ENCODE measurements around the gene OPN1MW.
"Not testable (repeated sequence)": the region's sequence is repeated elsewhere in the genome, so short reads cannot be mapped to it uniquely, and the experiment has no call there.

Gene OPN1MW

DNA sequence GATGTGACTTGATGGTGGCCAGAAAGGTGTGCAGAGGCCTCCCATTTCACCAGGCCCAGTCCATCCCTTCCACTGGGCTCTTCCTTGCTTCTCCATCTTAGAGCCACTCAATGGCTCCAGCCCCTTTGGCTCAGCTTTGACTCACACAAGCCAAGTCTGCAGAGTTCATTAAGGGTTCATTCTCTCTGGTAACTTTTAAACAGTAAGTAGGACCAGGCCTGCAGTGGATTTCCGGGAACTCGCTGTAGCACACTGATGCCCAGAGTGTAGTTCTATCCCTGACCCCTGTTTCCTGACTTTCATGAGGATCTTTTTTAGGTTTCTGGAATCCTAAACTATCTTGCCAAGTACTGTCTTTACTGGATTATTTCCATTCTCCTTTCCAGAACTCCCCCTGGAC is 11.9 kb downstream of the OPN1MW start:
- DNase-seq; in situ Hi-C loops (cut with HindIII; ENCODE audit: low pct_ligation_motif_present, low pct_unique_long_range_greater_than_20kb, low sequenced_read_pairs): not testable (repeated sequence)

DNA sequence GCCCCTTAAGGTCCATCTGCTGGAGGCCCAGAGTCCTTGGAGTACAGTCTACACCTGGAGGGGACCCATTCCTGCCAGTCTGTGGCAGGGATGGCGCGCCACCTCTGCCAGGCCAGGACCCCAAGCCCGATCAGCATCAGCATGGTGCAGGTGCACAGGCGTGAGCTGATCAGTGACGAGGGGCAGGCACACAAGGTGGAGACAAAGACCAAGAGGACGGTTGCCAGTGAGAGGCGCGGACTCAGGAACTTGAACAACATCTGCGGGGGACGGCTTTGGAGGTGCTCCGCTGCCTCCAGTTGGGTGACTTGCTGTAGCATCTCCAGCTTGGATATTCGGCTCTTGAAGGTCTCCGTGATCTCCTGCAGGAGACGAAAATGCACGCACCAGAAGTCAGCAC is 14.1 kb downstream of the OPN1MW start:
- in situ Hi-C loops (cut with HindIII; ENCODE audit: low pct_ligation_motif_present, low pct_unique_long_range_greater_than_20kb, low sequenced_read_pairs); DNase-seq: not testable (repeated sequence)

GRCh38 chrX:154209670-154210418 is 27.4 kb downstream of the OPN1MW start:
- DNase-seq; in situ Hi-C loops (cut with HindIII; ENCODE audit: low pct_ligation_motif_present, low pct_unique_long_range_greater_than_20kb, low sequenced_read_pairs): not testable (repeated sequence)

GRCh38 chrX:154211057-154211456 is 28.7 kb downstream of the OPN1MW start:
- DNase-seq; in situ Hi-C loops (cut with HindIII; ENCODE audit: low pct_ligation_motif_present, low pct_unique_long_range_greater_than_20kb, low sequenced_read_pairs): not testable (repeated sequence)

DNA sequence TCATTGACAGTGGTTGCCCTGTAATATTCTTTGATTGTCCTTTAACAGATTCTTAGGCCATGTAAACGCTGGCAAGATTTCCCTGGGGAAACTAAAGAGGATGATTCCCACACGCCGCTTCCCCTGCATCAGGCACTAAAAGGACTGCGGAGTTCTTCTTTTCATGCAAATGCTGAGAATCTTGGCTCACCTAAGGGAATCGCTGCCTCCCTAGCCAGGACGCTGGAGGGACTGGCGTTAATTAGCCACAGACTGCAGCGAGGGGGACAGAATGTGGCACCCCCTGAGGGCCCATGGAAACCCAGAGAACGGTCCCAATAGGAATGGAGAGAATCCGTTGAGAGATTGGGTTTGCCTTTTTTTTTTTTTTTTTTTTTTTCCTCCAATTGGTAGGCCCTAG is 29.1 kb downstream of the OPN1MW start:
- in situ Hi-C loops (cut with HindIII; ENCODE audit: low pct_ligation_motif_present, low pct_unique_long_range_greater_than_20kb, low sequenced_read_pairs); DNase-seq: not testable (repeated sequence)

DNA sequence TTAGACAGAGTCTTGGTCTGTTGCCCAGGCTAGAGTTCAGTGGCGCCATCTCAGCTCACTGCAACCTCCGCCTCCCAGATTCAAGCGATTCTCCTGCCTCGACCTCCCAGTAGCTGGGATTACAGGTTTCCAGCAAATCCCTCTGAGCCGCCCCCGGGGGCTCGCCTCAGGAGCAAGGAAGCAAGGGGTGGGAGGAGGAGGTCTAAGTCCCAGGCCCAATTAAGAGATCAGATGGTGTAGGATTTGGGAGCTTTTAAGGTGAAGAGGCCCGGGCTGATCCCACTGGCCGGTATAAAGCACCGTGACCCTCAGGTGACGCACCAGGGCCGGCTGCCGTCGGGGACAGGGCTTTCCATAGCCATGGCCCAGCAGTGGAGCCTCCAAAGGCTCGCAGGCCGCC is 37.1 kb downstream of the OPN1MW start, which contains the start of gene OPN1MW2:
Gene OPN1MW2, plus strand, starts transcription at position 301 of the 400 bp plus-strand sequence. Its CDS starts 60 bp downstream, at position 361.
- in situ Hi-C loops (cut with HindIII; ENCODE audit: low pct_ligation_motif_present, low pct_unique_long_range_greater_than_20kb, low sequenced_read_pairs); DNase-seq: not testable (repeated sequence)

- DNase-seq; in situ Hi-C loops (cut with HindIII; ENCODE audit: low pct_ligation_motif_present, low pct_unique_long_range_greater_than_20kb, low sequenced_read_pairs): not testable (repeated sequence)
Observed at GRCh38 chrX:154225292-154225691, 42.9 kb downstream of the OPN1MW start.

- DNase-seq; in situ Hi-C loops (cut with HindIII; ENCODE audit: low pct_ligation_motif_present, low pct_unique_long_range_greater_than_20kb, low sequenced_read_pairs): not testable (repeated sequence)
Observed at GRCh38 chrX:154226706-154227105, 44.3 kb downstream of the OPN1MW start.

DNA sequence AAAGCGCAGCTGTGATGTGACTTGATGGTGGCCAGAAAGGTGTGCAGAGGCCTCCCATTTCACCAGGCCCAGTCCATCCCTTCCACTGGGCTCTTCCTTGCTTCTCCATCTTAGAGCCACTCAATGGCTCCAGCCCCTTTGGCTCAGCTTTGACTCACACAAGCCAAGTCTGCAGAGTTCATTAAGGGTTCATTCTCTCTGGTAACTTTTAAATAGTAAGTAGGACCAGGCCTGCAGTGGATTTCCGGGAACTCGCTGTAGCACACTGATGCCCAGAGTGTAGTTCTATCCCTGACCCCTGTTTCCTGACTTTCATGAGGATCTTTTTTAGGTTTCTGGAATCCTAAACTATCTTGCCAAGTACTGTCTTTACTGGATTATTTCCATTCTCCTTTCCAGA is 49.0 kb downstream of the OPN1MW start:
- DNase-seq; in situ Hi-C loops (cut with HindIII; ENCODE audit: low pct_ligation_motif_present, low pct_unique_long_range_greater_than_20kb, low sequenced_read_pairs): not testable (repeated sequence)

DNA sequence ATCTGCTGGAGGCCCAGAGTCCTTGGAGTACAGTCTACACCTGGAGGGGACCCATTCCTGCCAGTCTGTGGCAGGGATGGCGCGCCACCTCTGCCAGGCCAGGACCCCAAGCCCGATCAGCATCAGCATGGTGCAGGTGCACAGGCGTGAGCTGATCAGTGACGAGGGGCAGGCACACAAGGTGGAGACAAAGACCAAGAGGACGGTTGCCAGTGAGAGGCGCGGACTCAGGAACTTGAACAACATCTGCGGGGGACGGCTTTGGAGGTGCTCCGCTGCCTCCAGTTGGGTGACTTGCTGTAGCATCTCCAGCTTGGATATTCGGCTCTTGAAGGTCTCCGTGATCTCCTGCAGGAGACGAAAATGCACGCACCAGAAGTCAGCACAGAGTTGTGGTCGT is 51.2 kb downstream of the OPN1MW start:
- DNase-seq; in situ Hi-C loops (cut with HindIII; ENCODE audit: low pct_ligation_motif_present, low pct_unique_long_range_greater_than_20kb, low sequenced_read_pairs): not testable (repeated sequence)

- DNase-seq; in situ Hi-C loops (cut with HindIII; ENCODE audit: low pct_ligation_motif_present, low pct_unique_long_range_greater_than_20kb, low sequenced_read_pairs): not testable (repeated sequence)
Observed at GRCh38 chrX:154238939-154239559, 56.7 kb downstream of the OPN1MW start.

DNA sequence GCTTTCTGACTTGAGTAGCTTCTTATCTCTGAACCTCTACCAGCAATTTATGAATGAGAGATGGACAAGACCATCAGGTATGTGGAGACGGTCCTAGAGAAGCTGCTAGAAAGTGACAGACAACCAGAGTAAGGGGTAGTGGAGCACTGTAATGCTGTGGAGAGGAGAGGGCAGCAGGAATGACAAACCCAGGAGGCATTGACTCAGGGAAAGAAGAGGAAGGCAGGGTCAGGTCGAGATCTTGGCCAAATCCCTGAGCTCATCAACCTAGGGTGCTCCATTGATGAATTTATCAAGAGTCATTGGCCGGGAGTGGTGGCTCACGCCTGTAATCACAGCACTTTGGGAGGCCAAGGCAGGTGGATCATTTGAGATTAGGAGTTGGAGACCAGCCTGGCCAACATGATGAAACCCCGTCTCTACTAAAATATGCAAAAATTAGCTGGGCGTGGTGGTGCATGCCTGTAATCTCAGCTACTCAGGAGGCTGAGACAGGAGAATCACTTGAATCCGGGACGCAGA is 57.6 kb downstream of the OPN1MW start:
- in situ Hi-C loops (cut with HindIII; ENCODE audit: low pct_ligation_motif_present, low pct_unique_long_range_greater_than_20kb, low sequenced_read_pairs); DNase-seq: not testable (repeated sequence)

All from ACHN (cell line).